Upper lobe of left lung (tissue), 6 donors: ENCODE measurements around the gene CTBP1. TPM values are rescaled to one million over a fixed set of nuclear protein-coding genes. Genes with fewer than 3 reads are reported as not detected.

Experiments
- ATAC-seq, 2 donors: fragments of 200-7000 bp; cut with Tn5 transposase; one replicate each; pipeline ENCODE4 v1.9.1; 2022; ENCODE audit warnings: mild to moderate bottlenecking in 2 of 2, moderate library complexity in 2 of 2; ENCODE audit not compliant: low FRiP score in 2 of 2
- DNase-seq, 2 donors: peaks; one replicate each; pipeline ENCODE4 v3.0.0-alpha.2; 2019 to 2020
- H3K27ac ChIP-seq, 4 donors: fragments of 200-600 bp; sonication (generic); one replicate each; pipeline ENCODE4 v1.5.1; 2016 to 2019
- H3K27me3 ChIP-seq, 4 donors: fragments of 200-600 bp; sonication (generic); one replicate each; pipeline ENCODE4 v1.5.1; 2017 to 2019
- H3K36me3 ChIP-seq, 4 donors: fragments of 200-600 bp; sonication (generic); one replicate each; pipeline ENCODE4 v1.5.1; 2016 to 2019
- H3K4me1 ChIP-seq, 4 donors: fragments of 200-600 bp; sonication (generic); one replicate each; pipeline ENCODE4 v1.5.1; 2018 to 2019
- H3K4me3 ChIP-seq, 4 donors: fragments of 200-600 bp; sonication (generic); one replicate each; pipeline ENCODE4 v1.5.1; 2017 to 2019; ENCODE audit warnings: mild to moderate bottlenecking in 2 of 4, moderate library complexity in 1 of 4
- H3K9me3 ChIP-seq, 4 donors: fragments of 200-600 bp; sonication (generic); one replicate each; pipeline ENCODE4 v1.5.1; 2018 to 2019
- EP300 ChIP-seq, 4 donors: sonication (generic); formaldehyde crosslinking; IDR thresholded peaks; one replicate each; pipeline ENCODE4 v1.5.1; 2017; ENCODE audit warnings: antibody characterized with exemption in 4 of 4, control low read depth in 2 of 4
- POLR2A ChIP-seq, 4 donors: fragments of 450-650 bp; IDR thresholded peaks; one replicate each; pipeline ENCODE4 v1.5.1; 2016 to 2017; ENCODE audit warnings: antibody characterized with exemption in 4 of 4, mild to moderate bottlenecking in 2 of 4
- POLR2AphosphoS5 ChIP-seq, 2 donors: sonication (generic); formaldehyde crosslinking; IDR thresholded peaks; one replicate each; pipeline ENCODE4 v1.5.1; 2017; ENCODE audit warnings: antibody characterized with exemption in 2 of 2
- WGBS, 2 donors: methylation state at CpG; one replicate each; pipeline ENCODE4 v1.1.5; 2017 to 2018; 5-methylcytosine and 5-hydroxymethylcytosine counted together
- total RNA-seq, 6 donors: library from RNA; depleted of rRNA in 4 of 6; stranded (reverse); fragments of >200 nt in 4 of 6; gene quantifications; one replicate each; pipeline versions ENCODE4 v1.1.0 to v1.2.1, GENCODE V29; 2016 to 2021
- TF ChIP-seq, protein P1 (sequence below), 6 experiments: fragments of 450-650 bp in 4 of 6; fragments of 200-600 bp in 2 of 6; sonication (generic) in 2 of 6; IDR thresholded peaks; one replicate each; pipeline ENCODE4 v1.5.1; 2016 to 2019; ENCODE audit warnings: antibody characterized with exemption in 6 of 6
- donor health status: DM: no; HTN: no; CAD: no; lungs with moderate emphysema.
- donor health status: DM: no; HTN: yes; CAD: no; lungs with severe emphysema.

CTBP1 gene
- total RNA-seq, 6 donors from 2014 or later = 142 to 483 (median 213) TPM

DNA sequence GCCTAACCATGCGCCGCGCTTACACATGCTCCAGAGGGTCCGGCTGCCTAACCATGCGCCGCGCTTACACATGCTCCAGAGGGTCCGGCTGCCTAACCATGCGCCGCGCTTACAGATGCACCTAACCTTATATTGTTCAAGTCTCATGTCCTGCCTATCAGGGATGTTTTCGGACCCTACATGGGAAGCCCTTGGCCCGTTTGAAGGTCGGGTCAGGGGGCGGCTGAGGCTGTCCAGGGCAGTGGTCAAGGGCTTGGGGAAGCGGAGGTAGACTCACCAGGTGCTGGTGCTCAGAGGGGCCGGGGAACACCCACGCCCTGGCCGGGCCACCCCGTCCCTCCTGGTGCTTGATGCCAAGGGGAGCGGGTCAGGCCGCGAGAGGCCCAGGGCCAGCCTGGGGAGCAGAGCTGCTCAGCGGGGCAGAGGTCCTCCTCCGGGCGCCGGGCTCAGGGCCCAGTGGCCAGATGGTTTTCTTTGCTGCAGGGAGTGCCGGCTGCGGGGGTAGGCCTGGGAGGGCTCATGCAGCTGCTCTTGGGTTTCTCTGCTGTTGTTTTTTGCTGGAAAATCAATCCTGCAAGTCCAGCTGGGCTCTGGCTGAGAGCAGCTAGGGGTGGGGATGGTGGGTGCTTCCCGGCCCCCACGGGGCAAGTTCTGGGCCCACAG, 41.2 kb downstream of the CTBP1 start:
- TF ChIP-seq, protein P1, sequence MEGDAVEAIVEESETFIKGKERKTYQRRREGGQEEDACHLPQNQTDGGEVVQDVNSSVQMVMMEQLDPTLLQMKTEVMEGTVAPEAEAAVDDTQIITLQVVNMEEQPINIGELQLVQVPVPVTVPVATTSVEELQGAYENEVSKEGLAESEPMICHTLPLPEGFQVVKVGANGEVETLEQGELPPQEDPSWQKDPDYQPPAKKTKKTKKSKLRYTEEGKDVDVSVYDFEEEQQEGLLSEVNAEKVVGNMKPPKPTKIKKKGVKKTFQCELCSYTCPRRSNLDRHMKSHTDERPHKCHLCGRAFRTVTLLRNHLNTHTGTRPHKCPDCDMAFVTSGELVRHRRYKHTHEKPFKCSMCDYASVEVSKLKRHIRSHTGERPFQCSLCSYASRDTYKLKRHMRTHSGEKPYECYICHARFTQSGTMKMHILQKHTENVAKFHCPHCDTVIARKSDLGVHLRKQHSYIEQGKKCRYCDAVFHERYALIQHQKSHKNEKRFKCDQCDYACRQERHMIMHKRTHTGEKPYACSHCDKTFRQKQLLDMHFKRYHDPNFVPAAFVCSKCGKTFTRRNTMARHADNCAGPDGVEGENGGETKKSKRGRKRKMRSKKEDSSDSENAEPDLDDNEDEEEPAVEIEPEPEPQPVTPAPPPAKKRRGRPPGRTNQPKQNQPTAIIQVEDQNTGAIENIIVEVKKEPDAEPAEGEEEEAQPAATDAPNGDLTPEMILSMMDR (IDR thresholded peaks at IDR 0.05) = no peak
- TF ChIP-seq POLR2A (IDR thresholded peaks at IDR 0.05) (no peak), EP300 (IDR thresholded peaks at IDR 0.05) (no peak), POLR2AphosphoS5 (IDR thresholded peaks at IDR 0.05) (no peak)
- Histone ChIP-seq H3K4me1 (peaks cover 57 to 84% (median 77%) of the 10 kb centered on the region in 4 donors), H3K36me3 (peaks cover 0 to 25% (median 15%) of the 10 kb centered on the region in 4 donors), H3K27me3 (no peaks in the 10 kb centered on the region), H3K9me3 (no peaks in the 10 kb centered on the region), H3K4me3 (no peak overlapping the region), H3K27ac (peak overlapping the region; percentile 78 to 84 (median 79))
- DNase-seq (peak; percentile 28 to 90), ATAC-seq (peak; percentile 19 to 45)
- 76 to 96% methylated on average over 11 to 22 of the region's 31 CpGs for WGBS, 2 donors

DNA sequence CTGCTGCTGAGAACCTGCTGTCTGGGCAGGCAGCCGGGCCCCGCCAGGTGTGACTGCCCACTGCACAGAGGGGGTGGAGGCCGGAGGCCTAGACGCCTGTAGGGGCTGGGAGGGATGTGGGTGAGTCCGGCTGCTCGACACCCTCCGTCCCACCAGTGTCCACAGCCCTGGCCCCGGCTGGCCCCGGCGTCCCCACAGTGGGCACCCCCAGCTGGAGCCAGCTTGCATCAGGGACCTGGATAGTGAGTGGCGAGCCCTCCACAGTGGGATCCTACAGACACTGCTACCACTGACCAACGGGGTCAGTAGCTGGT, 41.8 kb downstream of the CTBP1 start:
- DNase-seq = peak; percentile 17 to 79
- peak overlapping the region in 2 of 4 donors; percentile 78 to 80 for H3K27ac ChIP-seq
- no peak for ATAC-seq
- no peaks in the 10 kb centered on the region for H3K27me3 ChIP-seq
- H3K36me3 ChIP-seq = peaks cover 0 to 19% (median 9%) of the 10 kb centered on the region in 4 donors
- peaks cover 64 to 88% (median 81%) of the 10 kb centered on the region in 4 donors for H3K4me1 ChIP-seq
- H3K9me3 ChIP-seq = no peaks in the 10 kb centered on the region
- H3K4me3 ChIP-seq = no peak overlapping the region
- WGBS, 2 donors = 87 to 91% methylated on average over 3 to 11 of the region's 12 CpGs
- TF ChIP-seq, protein P1 (IDR thresholded peaks at IDR 0.05) = no peak
- TF ChIP-seq POLR2AphosphoS5 (IDR thresholded peaks at IDR 0.05) (no peak), EP300 (IDR thresholded peaks at IDR 0.05) (no peak), POLR2A (IDR thresholded peaks at IDR 0.05) (no peak)

DNA sequence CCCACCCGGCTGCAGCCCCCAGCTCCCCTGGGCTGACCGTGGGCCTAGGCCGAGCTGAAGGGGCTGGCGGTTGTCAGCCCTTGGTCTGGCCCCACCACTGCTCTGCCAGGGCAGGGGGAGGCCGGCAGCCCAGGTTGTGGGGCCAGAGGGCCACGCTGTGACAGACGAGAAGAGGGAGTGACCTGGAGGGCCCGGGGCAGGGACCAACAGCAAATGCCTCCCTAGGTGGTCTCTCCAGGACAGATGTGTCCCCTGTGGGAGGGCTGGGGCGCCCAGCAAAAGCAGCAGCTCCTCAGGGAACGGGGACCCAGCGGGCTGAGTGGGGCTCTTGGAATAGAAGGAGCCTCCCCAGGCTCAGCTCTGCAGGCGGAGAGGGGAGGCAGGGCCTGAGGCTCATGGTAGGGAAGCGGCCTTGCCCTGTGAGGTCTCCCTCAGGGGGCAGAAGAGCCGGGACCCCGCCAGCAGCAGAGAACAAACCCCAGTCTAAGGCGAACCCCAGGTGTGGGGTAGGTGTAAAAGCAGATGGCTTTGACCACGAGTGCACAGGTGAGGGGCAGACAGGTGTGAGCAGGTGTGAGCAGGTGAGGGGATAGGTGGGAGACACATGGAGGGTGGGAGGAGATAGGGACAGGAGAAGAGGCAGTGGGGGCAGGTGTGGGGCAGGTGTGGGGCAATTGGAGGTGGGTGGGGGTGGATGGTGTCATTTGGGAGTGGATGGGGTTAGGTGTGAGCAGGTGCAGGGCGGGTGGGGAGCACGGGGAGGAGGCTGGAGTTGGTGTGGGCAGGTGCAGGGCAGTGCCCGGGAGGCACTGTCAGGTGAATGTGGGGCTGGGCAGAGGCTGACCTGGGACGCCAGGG, 42.4 kb downstream of the CTBP1 start:
- Histone ChIP-seq H3K4me1 (peaks cover 69 to 90% (median 85%) of the 10 kb centered on the region in 4 donors), H3K27me3 (no peaks in the 10 kb centered on the region), H3K9me3 (no peaks in the 10 kb centered on the region), H3K27ac (peak overlapping the region in 2 of 4 donors; percentile 58 to 91), H3K4me3 (no peak overlapping the region), H3K36me3 (peaks cover 0 to 13% (median 7%) of the 10 kb centered on the region in 4 donors)
- 92% methylated on average over 10 to 15 of the region's 21 CpGs for WGBS, 2 donors
- TF ChIP-seq, protein P1 (IDR thresholded peaks at IDR 0.05) = no peak
- TF ChIP-seq POLR2AphosphoS5 (IDR thresholded peaks at IDR 0.05) (no peak), POLR2A (IDR thresholded peaks at IDR 0.05) (no peak), EP300 (IDR thresholded peaks at IDR 0.05) (no peak)
- no peak for ATAC-seq
- peak; percentile 17 to 74 for DNase-seq

DNA sequence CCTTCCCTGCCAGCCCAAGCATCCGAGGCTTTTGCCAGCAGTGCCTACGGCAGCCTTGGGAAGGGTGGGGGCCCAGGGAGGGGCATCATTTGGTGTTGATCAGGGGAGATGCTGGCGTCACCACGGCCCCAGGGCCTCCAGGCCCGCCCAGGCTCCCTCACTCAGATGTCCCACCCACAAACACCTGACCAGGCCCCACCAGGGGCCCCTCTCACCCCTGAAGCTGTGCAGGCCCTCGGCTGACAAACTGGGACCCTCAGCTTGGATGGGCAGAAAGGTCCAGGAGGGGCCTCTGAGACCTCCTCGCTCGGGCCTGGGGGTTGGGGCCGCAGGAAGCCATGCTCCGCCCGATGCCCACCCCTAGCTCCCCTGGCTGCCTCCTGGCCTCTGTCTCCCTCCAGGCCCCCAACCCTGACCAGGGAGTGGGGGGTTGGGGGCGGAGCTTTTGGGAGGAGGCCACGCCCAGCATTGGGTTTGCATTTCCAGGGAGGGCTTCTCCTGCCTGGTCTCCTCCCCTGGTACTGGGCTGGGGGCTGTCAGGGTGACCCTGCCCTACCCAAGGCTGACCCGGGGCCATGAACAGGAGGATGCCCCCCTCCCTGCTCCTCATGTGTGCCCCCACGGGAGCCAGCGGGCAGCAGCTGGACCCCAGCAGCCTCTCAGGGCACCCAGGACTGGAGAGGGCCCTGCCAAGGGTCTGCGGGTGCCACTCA, 43.2 kb downstream of the CTBP1 start:
- H3K27me3 ChIP-seq = no peaks in the 10 kb centered on the region
- peaks cover 0 to 5% (median 1%) of the 10 kb centered on the region in 4 donors for H3K36me3 ChIP-seq
- DNase-seq = peak; percentile 11 to 66
- no peak for ATAC-seq
- no peaks in the 10 kb centered on the region for H3K9me3 ChIP-seq
- H3K27ac ChIP-seq = peak overlapping the region in 2 of 4 donors; percentile 58 to 91
- peaks cover 70 to 90% (median 86%) of the 10 kb centered on the region in 4 donors for H3K4me1 ChIP-seq
- 95% methylated on average over 8 of the region's 17 CpGs; no CpG with 5 or more reads in 1 of the 2 donors for WGBS, 2 donors
- no peak for TF ChIP-seq POLR2AphosphoS5 (IDR thresholded peaks at IDR 0.05)
- TF ChIP-seq POLR2A (IDR thresholded peaks at IDR 0.05) = no peak
- TF ChIP-seq, protein P1 (IDR thresholded peaks at IDR 0.05) = no peak
- TF ChIP-seq EP300 (IDR thresholded peaks at IDR 0.05) = no peak
- H3K4me3 ChIP-seq = no peak overlapping the region
